HG03108 (cell line): ENCODE results near the gene CAPZA1.
"Not testable (repeated sequence)": the region's sequence is repeated elsewhere in the genome, so short reads cannot be mapped to it uniquely, and the experiment has no call there.

Experiments used
- ATAC-seq: cut with Tn5 transposase; IDR thresholded peaks from one replicate; pipeline ENCODE4 v1.9.1; 2021; ENCODE audit warnings: moderate library complexity; ENCODE audit not compliant: unreplicated experiment

CAPZA1 gene

DNA sequence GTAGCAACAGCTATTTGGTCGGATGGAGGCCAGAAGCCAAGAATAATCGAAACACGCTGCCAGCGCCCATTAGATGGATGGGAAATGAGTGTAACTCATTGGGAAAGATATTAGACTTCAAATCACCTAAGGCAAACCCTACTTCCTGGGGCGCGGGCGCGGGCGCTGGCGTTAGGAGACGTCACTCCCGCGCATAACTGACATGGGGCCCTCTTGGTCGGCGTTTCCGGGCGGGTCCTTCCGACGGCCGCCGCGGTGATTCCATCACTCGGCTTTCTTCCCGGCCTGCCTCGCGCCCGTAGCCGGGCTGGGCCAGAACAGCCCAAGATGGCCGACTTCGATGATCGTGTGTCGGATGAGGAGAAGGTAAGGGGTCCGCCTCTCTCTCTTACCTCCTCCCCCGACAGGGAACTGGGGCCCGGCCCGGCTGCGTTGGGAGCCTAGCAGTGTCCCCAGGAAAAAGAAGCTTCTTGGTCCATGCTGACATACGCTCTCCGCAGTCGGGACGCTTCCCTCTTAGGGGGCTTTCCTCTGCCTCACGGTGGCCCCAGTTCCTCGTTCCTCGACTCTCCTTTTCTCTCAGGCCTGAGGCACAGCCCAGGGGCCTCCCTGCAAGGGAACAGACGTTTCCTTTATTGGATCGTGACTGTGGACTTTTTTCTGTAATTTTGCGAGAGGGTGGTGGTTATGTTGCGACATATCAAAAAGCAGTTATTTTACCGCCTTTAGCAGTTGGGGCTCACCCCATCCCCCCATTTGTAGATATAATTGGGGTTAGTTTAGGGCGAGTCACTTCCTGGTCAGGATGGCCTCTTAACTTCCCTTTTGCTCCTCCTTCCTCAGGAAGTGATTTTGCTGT lies at the start of gene CAPZA1:
TSS of gene CAPZA1 (plus strand) at position 315 of the 859 bp plus-strand sequence. CDS start at position 328, 13 bp downstream.
- ATAC-seq: peak; percentile 81

DNA sequence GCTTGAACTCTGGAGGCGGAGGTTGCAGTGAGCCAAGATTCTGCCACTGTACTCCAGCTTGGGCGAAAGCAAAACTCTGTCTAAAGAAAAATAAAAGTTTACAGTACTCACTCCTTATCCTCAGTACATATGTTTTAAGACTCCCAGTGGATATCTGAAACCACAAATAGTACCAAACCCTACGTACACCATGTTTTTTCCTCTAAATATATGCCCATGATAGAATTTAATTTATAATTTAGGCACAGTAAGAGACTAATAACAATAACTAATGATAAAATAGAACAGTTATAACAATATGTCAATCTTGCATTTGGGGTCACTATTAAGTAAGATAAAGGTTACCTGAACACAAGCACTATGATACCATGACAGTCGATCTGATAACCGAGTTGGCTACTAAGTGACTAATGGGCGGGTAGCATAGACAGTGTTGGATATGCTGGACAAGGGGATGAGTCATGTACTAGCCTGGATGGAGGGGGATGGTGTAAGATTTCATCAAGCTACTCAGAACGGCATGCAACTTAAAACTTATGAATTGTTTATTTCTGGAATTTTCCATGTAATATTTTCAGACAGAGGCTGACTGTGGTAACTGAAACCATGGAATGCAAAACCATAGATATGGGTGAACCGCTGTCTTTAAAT lies 44.4 kb upstream of the CAPZA1 start:
- no peak for ATAC-seq

GRCh38 chr1:112576240-112576639 lies 43.4 kb upstream of the CAPZA1 start:
- ATAC-seq: no peak

DNA sequence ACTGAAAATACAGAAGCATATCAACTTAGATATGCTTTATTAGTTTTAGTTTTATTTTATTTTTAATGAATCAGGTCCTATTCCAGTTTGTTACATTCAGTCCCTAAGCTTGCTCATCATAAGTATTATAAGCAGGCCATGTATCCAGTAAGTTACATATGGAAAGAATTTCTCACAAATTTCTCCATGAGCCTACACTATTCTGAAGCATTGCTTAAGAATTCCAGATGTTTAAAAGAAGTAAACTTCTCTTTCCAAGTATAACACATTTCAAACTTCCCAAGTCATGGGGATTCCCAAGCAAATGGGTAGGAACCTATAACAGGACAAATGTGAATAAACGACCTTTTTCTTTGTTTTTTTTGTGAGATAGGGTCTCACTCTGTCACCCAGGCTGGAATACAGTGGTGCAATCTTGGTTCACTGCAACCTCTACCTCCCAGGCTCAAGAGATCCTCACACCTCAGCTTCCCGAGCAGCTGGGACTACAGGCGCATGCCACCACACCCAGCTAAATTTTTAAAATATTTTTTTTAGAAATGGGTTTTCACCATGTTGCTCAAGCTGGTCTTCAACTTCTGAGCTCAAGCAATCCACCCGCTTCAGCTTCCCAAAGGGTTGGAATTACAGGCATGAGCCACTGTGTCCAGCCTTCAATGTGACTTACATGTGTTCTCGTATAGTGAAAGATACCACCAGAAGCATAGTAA lies 39.7 kb upstream of the CAPZA1 start:
- no peak for ATAC-seq

DNA sequence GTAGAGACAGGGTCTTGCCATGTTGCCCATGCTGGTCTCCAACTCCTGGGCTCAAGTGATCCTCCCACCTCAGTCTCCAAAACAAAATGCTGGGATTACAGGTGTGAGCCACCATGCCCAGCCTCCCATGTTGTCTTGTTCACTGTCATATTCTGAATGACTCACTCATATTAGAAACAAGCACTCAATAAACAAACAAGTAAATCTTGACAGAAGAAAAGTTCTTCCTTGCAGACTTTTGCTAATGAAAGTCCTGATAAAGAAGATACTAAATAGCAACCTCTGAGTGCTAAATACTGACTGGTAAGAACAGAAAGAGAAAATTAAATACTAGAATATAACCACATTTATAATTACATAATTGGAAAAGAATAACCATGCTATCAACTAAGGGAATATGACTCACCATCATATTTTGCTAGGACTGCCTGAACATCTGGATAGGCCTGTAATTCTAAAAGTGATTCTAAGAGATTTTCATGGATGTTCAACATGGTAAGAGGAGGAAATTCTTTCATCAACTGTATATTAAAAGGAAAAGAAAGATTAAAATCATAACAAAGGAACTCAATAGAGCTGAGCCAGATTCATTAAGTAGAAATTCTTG lies 37.9 kb upstream of the CAPZA1 start:
- no peak for ATAC-seq

DNA sequence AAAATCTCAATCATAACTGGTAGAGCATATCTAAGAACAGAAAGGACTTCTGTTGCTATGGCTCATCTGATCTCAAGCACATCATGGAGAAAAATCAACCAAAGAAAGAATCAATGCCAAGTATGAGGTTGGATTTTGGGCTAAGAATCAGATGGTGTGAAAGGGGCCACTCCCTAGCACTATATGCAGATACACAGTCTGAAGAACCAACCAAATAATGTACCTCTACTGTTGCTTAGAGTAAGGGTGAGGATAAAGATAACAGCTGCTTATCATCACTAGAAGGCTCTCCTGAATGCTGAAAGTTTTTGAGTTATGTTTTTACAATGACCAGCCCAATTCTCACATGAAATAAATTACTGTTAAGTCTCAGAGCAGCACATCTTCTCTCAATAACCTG lies 36.3 kb upstream of the CAPZA1 start:
- ATAC-seq: no peak

DNA sequence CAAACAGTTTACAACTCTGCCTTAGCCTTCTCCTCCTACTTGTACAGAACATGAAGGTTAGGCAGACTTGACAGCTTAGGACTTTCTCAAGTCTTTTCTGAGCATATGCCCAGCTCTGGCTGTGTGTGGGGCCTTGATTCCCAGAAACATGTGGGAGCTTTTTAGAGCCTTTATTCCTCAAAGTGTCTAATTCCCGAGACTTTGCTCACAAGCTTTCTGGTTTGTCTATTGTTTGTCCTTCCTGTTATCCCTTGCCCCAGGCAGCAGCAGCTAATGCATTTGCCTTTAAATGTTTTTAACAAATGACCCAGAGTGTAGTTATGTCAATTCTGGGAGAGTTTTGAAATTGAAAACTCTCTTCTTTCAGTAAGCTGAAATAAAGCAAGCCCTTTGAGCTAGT lies 29.9 kb upstream of the CAPZA1 start:
- no peak for ATAC-seq

- no peak for ATAC-seq
Measured at GRCh38 chr1:112594208-112594876, 25.3 kb upstream of the CAPZA1 start.

- no peak for ATAC-seq
Measured at GRCh38 chr1:112599477-112599876, 20.2 kb upstream of the CAPZA1 start.

- ATAC-seq: no peak
Measured at GRCh38 chr1:112603012-112603411, 16.6 kb upstream of the CAPZA1 start.

GRCh38 chr1:112603541-112603940 lies 16.1 kb upstream of the CAPZA1 start:
- no peak for ATAC-seq

GRCh38 chr1:112605633-112606327 lies 13.9 kb upstream of the CAPZA1 start:
- ATAC-seq: no peak

DNA sequence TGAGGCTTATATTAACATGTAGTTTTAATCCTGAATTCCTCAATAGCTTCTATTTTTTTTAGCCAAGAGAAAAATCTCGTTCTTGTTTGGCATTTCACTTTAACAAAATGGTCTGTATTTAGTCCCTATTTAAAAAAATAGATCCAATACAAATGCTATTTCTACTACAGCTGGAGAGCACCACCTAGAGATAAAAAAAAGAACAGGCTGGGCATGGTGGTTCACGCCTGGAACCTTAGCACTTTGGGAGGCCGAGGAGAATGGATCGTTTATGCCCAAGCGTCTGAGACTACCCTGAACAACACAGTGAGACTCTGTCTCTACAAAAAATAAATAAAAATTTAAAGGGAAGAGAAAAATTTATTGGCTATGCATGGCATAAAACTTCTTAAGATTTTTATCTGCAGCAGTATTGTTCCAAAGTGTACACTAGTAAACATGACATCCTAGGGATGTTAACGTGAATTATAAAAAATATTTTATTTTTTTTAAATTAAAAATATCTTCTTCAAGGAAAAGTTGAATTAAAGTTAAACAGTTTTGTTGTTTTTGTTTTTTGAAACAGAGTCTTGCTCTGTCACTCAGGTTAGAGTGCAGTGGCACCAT lies 5.1 kb upstream of the CAPZA1 start:
- ATAC-seq: no peak

GRCh38 chr1:112618114-112618720 lies 1.4 kb upstream of the CAPZA1 start:
- no peak for ATAC-seq

DNA sequence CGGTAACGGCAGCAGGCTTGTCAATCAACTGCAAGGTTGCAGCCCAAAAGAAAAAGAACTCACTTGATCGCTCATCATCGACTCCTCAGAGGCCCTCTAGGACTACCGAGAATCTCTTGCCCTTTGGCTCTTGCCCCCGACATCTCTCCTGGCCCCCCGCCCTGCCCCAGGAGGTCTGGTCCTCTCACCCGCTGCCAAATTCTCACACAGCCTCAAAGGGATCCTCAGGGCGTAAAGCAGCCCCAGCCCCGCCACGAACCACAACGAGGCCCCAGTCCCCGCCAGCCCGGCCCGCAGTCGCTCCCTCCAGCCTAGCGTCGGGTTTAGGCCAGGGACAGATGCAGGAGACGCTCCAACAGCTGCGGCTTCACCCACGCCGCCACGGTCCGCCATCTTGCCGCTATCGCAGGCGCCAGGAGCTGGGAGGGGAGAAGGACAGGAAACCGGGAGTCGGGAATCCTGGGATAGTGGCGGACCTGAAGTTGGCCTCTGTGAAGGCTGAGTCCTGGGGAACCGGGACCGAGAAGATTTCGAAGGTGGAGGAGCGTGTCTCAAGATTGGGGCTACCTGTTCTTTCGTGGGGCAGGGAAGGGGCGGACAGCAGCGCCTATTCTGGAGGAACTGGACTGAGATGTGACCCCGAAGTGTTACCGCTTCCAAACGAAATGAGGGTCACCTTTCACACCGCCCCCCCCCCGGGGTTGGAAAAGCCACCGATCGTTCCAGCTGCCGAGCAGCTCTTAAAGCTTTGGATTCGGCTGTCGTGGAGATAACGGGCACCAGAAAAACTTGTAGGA lies 713 bp upstream of the CAPZA1 start, which contains the start of gene ST7L:
TSS of gene ST7L (minus strand) at position 421 of the 797 bp plus-strand sequence. CDS start at position 393, 28 bp downstream.
- ATAC-seq: no peak

DNA sequence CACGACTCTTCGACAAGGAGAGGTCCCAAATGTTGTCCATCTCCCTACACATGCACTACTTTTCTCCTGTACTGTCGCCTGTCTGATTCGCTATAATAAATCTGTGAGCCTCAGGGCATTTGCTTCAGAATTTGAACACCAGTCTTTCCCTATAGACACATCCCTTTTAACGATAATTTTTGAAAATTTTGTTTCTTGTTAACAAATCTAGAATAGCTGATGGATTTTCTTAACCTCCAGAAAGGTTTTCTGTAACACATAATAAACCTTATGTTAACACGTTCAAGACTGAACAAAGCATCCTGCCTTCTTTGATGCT lies 704 bp downstream of the CAPZA1 start:
- no peak for ATAC-seq

DNA sequence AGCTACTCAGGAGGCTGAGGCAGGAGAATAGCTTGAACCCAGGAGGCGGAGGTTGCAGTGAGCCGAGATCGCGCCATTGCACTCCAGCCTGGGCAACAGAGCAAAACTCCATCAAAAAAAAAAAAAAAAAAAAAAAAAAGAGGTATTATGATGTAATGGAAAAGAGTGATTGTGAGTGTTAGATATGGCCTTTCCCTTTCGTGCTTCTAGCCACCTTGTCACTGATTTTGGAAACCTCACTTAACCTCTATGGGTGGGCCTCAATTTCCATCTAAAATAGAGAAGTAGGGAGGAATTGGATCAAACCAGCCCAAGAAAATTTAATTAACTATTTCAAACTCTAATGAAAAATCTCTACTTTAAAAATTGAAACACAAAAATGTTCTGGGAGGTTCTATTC lies 4.9 kb downstream of the CAPZA1 start:
- ATAC-seq: not testable (repeated sequence)

DNA sequence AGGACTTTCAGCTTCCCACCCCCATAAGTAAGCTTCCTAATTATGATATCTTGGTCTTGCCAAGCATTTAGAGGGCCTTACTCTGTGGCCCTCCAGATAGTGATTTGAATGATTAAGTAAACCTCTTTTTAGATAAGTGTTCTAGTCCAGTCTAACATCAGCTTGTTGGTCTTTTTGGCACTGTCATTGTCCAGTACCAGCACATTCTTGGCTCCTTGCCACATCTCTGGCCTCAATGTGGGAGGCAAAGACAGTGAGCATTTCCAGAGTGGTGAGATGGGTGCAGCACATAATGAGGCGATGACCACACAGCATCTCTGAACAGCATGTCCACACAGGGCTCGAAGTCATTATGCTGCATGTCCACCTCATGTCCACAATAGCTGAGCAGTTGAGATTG lies 6.1 kb downstream of the CAPZA1 start:
- no peak for ATAC-seq

DNA sequence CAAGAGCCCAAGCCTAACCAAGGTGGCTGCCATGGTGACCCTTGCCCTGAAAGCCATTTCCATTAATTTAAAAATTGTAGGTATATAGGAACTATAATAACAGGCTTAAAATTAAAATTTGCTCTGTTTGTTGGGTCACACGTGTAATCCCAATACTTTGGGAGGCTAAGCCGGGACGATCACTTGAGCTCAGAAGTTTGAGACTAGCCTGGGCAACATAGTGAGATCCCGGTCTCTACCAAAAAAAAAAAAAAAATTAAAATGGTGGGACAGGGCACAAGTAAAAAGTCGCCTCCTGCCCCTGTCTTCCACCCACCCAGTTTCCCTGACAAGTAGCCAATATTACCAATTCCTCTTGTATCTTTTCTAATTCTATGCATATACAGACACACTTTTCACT lies 6.6 kb downstream of the CAPZA1 start:
- no peak for ATAC-seq
